ENCODE results near the gene LARP1.
A peak's percentile ranks its signal among the peaks of the same experiment; 100 is the strongest.

Gene LARP1

DNA sequence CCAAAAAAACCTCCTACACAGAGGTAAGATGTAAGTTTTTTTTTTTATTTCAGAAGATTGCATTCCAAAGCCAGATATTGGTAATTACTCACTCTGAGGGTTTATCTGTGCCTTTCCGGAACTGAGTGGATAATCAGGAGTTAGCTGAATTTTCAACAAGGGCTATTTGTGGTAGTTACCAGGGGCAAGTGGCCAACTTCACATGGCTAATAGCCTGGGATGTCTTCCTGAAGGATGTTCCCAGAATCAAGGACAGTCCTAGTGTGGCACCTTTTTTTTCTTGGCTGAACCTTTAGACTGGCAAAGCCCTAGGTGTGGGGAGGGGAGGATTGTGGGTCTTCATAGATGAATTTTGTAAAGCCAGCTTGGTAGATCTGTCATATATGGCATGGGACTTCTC, 7.1 kb downstream of the LARP1 start:
- no peak for DNase-seq (ENCODE audit: low spot score)

DNA sequence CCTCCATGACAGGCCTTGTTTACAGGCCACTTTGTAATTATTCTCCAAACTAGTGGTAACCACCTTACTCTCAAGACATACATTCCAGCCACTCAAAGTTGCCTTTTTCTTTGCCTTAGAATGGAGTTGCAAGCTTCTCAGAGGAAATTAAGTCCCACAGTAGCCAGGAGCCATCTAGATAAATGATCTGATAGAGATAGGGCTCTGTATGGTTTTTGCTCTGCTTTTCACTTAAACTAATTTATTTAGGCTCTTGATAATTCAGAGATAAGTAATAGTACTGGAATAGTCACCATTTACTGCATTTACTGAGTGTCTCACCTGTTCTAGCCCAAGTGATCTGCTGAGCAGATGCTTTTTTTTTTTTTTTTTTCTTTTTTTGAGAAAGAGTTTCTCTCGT, 7.5 kb downstream of the LARP1 start:
- DNase-seq (ENCODE audit: low spot score): no peak

DNA sequence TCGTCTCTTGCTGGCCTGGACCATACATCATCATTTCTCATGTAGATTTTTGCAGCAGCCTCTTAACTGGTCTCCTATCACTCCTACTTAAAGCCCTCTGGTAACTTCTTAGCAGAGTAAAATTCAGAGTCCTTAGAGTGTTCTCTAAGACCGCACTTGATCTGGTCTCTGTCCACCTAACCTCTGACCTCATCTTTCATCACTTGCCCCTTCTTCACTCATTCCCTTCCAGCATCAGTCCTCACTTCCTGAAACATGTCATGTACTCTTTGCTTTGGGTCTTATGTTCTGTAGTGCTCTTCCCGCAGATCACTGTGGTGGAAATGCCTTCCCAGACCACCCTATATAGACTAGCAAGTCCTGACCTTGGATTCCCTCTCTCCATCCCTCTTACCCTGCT, 9.8 kb downstream of the LARP1 start:
- DNase-seq (ENCODE audit: low spot score): no peak

DNA sequence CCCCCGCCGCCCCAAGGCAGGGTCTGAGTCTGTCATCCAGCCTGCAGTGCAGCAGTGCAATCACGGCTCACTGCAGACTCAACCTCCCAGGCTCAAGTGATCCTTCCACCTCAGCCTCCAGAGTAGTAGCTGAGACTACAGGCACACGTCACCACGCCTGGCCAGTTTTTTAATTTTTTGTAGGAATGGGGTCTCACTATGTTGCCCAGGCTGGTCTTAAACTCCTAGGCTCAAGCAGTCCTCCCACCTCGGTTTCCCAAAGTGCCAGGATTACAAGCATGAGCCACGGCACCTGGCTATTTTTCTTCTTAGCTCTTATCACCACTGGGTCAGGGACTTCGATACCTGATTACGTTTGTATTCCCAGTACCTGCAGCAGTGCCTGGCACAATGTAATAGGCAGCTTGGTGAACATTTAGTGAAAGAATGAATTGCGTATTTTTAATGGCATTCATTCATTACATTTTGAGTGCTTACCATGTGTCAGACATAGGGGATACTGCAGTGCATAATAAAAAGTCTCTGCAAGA, 10.3 kb downstream of the LARP1 start:
- DNase-seq (ENCODE audit: low spot score): no peak

- no peak for DNase-seq (ENCODE audit: low spot score)
These were observed 11.5 kb downstream of the LARP1 start for GRCh38 chr5:154766558-154767281.

- no peak for DNase-seq (ENCODE audit: low spot score)
These were observed 12.4 kb downstream of the LARP1 start for GRCh38 chr5:154767576-154767975.

DNA sequence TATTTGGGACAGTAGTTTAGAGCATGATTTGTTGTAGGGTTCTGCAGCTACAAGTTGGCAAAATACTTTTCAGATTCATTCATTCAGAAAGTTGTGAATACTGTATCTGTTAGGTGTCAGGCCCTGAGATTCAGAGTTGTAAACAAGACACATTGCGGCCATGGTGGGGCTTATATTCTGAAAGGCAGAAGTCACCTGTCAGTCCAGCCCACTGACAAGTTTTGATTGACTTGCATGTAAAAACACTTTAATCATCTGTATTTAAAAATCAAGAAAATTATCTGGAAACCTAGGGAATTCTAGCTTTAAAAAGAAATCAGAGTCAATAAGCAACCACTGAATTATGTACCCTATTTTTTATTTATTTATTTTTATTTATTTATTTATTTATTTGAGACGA, 13.0 kb downstream of the LARP1 start:
- no peak for DNase-seq (ENCODE audit: low spot score)

DNA sequence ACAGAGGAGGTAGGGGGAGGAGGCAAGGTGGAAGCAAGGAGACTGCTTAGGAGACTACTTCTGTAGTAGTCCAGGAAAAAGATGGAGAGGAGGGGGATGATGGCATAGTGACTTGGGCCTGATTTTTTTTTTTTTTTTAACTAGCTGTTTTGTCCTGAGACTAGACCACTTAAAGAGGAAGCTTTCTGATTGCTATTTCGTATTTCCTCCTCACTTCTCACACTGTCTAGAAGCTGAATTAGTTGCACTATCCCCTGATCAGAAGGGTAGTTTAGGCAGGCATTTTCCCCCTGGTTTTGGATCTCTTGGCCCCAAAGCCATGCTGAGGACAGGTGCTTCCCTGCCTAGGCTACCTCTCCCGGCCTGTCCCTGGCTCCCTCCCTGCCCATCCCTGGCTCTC, 14.9 kb downstream of the LARP1 start:
- DNase-seq (ENCODE audit: low spot score): no peak

GRCh38 chr5:154771383-154771901, 16.3 kb downstream of the LARP1 start:
- peak; percentile 71 for DNase-seq (ENCODE audit: low spot score)

GRCh38 chr5:154773326-154773725, 18.1 kb downstream of the LARP1 start:
- DNase-seq (ENCODE audit: low spot score): no peak

- DNase-seq (ENCODE audit: low spot score): no peak
These were observed 21.0 kb downstream of the LARP1 start for GRCh38 chr5:154776167-154776566.

DNA sequence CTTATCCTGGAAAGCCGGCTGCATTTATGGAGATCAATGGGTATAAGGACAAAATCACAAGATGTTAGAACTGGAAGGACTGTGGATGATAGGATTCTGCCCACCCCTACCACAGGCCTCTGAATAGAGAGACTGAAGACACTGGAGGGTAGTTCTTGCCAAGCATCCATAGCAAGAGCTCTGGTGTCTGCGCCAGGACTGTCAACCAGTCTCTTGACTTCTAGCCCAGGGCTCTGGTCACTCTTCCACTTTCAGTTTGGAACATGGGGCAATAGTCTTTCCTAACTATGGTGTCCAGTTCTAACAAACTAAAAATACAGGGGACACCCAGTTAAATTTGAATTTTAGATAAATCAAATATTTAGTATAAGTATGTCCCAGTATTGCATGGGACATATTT, 23.4 kb downstream of the LARP1 start:
- no peak for DNase-seq (ENCODE audit: low spot score)

GRCh38 chr5:154779105-154779504, 23.9 kb downstream of the LARP1 start:
- no peak for DNase-seq (ENCODE audit: low spot score)

DNA sequence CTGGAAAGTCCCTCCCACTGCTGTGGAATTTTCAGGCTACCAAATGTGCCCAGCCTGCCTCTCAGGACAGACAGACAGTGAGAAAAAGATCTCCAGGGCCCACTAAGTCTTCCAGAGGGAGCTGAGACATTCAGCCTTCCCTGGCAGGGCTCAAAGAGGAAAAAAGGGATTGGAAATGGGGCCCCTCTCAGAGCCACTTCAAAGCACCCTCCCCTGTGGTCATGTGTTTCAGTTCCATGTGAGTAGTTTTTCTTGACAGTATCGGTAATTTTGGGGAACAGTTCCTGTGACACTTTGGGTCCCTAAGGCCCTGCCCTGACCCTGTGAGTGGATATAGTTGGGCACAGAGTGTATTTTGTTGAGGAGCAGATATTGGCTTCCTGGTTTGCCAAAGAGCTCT, 25.0 kb downstream of the LARP1 start:
- no peak for DNase-seq (ENCODE audit: low spot score)

GRCh38 chr5:154782326-154782725, 27.1 kb downstream of the LARP1 start:
- DNase-seq (ENCODE audit: low spot score): no peak

GRCh38 chr5:154782812-154783592, 27.8 kb downstream of the LARP1 start:
- no peak for DNase-seq (ENCODE audit: low spot score)

GRCh38 chr5:154783774-154784460, 28.7 kb downstream of the LARP1 start:
- DNase-seq (ENCODE audit: low spot score): no peak

DNA sequence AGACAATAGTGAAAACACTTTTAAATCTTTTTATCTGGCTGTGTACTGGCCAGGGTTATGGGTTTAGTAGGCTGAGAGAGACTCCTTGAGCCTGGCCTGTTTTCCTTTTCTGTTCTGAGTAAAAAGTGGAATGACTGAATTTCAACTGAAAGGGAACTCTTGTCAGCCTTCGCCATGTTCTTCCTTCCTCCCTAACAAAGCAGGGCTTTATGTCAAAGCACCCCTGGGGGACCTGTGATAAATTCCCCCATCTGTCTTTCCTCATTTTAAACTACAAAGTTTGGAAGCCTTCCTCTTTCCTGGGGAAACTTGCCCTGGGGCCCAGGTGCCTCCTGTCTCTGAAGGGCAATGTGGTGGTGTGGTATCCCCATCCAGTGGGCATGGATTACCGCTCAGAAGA, 29.7 kb downstream of the LARP1 start:
- DNase-seq (ENCODE audit: low spot score): no peak

DNA sequence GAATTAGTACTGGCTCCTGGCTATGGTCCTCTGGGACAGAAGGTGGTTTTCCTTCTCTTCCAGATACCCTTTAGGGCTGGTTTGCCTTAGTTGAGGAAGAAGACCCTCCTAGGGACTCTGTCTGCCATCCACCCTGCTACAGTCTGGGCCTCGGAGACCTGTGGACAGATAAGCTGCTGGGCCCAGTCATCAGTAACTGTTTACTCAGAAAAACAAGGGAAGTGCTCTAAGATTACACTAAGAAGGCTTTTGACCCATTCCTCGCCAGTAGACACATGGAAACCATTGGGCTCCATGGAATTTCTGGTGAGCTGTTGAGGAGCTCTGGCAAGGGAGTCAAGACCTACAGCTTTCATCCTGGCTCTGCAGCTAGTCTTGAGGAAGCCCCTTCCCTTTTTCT, 31.2 kb downstream of the LARP1 start:
- no peak for DNase-seq (ENCODE audit: low spot score)

DNA sequence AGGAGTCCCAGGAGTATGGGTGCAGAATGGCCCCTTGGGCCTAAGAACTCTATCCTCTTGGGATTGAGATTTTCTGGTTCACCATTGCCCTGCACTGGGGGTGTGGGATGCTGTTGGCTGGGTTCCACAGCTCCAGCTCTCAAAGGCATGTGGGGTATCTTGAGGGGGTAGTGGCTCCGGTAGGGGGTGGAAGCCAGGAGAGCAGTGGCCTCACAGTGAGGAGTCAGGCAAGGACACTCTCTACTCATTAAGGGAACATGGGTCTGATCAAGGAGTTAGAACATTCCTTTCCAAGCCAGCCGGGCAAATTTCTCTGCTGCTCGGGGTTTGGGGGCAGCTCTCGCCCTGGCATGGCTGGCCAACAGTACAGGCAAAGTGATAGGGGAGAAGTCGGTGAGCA, 33.0 kb downstream of the LARP1 start:
- no peak for DNase-seq (ENCODE audit: low spot score)

- DNase-seq (ENCODE audit: low spot score): no peak
These were observed 36.4 kb downstream of the LARP1 start for GRCh38 chr5:154791535-154791934.
